Gastroesophageal sphincter (tissue), 4 donors: Measurements from ENCODE around the gene GIPR. TPM values are rescaled to one million over a fixed set of nuclear protein-coding genes. Genes with fewer than 3 reads are reported as not detected.
"Not testable (repeated sequence)": the region's sequence is repeated elsewhere in the genome, so short reads cannot be mapped to it uniquely, and the experiment has no call there.

ENCODE experiments used
- ATAC-seq: fragments of 150-250 bp; one replicate; pipeline ENCODE4 v1.9.1; 2016; ENCODE audit warnings: mild to moderate bottlenecking, moderate library complexity
- H3K27ac ChIP-seq, 4 donors: fragments of 200-600 bp; sonication (generic) in 3 of 4; 1 replicate in 3 of 4; 2 replicates in 1 of 4; pipeline ENCODE4 v1.5.1; 2016 to 2019
- H3K27me3 ChIP-seq: fragments of 200-600 bp; sonication (generic); one replicate; pipeline ENCODE4 v1.5.1; 2019
- H3K36me3 ChIP-seq, 2 donors: fragments of 200-600 bp; sonication (generic); one replicate each; pipeline ENCODE4 v1.5.1; 2019; ENCODE audit warnings: control low read depth in 1 of 2
- H3K4me1 ChIP-seq, 3 donors: fragments of 200-600 bp; sonication (generic); 1 replicate in 2 of 3; 2 replicates in 1 of 3; pipeline ENCODE4 v1.5.1; 2016 to 2019; ENCODE audit warnings: control low read depth in 2 of 3
- H3K4me3 ChIP-seq, 2 donors: fragments of 200-600 bp; sonication (generic); one replicate each; pipeline ENCODE4 v1.5.1; 2019; ENCODE audit warnings: mild to moderate bottlenecking in 1 of 2, moderate library complexity in 1 of 2
- H3K9me3 ChIP-seq, 3 donors: fragments of 200-600 bp; sonication (generic); one replicate each; pipeline ENCODE4 v1.5.1; 2017 to 2019; ENCODE audit warnings: control low read depth in 2 of 3
- EP300 ChIP-seq: sonication (generic); formaldehyde crosslinking; IDR thresholded peaks from one replicate; pipeline ENCODE4 v1.6.1; 2017; ENCODE audit warnings: antibody characterized with exemption, mild to moderate bottlenecking
- POLR2A ChIP-seq, 2 donors: fragments of 450-650 bp; IDR thresholded peaks; one replicate each; pipeline ENCODE4 v1.6.1; 2017; ENCODE audit warnings: antibody characterized with exemption in 2 of 2, mild to moderate bottlenecking in 2 of 2, moderate library complexity in 1 of 2
- POLR2AphosphoS5 ChIP-seq: sonication (generic); formaldehyde crosslinking; IDR thresholded peaks from one replicate; pipeline ENCODE4 v1.6.1; 2017; ENCODE audit warnings: antibody characterized with exemption
- WGBS, 2 donors: methylation state at CpG; one replicate each; pipeline ENCODE4 v1.1.5; 2018; ENCODE audit warnings: low coverage in 1 of 2; 5-methylcytosine and 5-hydroxymethylcytosine counted together
- total RNA-seq, 4 donors: library from RNA; depleted of rRNA; stranded (reverse); fragments of >200 nt; gene quantifications; one replicate each; pipeline ENCODE4 v1.1.0, GENCODE V29; 2016
- TF ChIP-seq, protein P1 (sequence below), 4 experiments: fragments of 200-600 bp in 2 of 4; fragments of 450-650 bp in 2 of 4; sonication (generic) in 1 of 4; IDR thresholded peaks; one replicate each; pipeline ENCODE4 v1.5.1; 2017 to 2019; ENCODE audit warnings: antibody characterized with exemption in 4 of 4, mild to moderate bottlenecking in 2 of 4, moderate library complexity in 2 of 4

Gene GIPR
- total RNA-seq, 4 donors from 2014 or later, result 0.54 TPM; not detected in 3

DNA sequence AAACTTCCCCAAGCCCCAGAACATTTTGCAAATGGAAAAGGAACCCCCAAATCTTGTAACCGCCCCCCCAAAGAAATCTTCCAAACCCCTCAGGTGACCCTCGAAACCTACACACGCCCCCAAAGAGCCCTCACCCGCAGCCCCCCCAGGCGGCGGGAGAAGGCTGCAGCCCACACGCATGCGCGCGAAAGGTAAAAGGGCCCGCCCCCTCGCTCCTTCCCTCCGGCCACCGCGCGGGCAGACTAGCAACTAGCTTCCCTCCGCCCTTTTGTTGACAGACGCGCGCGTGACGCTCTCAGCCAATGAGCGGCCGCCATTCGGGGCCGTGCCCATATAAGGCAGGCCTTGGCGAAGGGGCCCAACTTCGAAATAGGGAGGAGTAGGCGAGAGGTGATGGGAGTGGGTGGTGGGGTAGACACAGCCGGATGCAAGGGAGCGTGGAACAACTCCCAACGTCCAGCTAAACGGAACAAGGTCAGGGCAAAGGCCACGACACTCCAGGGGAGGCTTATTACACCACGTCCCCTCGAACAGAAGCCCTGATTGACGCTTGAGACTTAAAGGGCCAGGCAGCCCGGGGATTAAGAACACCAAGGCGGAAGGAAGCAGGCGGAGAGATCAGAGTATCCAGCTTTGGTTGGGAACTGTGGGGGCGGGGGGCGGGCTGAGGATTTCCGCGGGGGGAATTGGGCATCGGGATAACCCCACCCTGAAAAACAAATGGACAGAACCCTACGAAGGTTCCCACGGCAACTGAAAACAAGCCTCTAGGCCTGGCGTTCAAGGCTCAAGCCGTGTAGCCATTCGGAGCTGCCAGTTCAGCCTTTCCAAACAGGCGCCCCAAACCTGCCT, 49.3 kb downstream of the GIPR start:
- 0% methylated on average over 1 to 20 of the region's 51 CpGs for WGBS, 2 donors
- peaks cover 0 to 27% of the 10 kb centered on the region in 2 donors for H3K36me3 ChIP-seq

DNA sequence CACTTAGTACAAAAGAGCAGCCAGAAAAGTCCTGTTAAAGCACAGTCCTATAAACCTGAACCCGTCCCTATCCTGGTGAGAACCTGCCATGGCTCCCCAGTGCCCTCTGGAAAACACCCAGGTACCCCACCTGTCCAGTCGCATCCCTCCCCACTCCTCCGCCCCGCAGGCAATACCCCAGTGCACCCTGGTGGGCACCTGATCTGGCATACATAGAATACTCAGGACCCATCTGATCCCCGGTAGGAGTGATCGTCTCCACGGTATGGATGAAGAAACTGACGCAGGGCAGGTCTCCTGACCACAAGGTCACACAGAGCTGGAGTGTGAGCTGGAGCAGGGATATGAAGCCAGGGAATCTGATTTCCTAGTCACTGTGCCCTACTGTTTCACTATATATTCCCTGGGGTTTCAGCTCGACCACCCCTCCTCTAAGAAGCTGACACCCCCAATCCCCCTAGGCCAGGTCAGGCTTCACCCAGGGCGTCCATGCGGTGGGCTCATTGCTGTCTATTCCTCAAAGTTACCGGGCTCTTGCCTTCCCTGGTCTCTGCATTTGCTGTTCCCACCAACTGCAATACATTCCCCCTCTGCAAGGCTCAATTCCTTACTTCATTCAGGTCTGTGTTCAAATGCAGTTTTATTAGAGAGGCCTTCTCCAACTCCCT, 50.1 kb downstream of the GIPR start:
- Histone ChIP-seq H3K9me3 (no peaks in the 10 kb centered on the region), H3K4me3 (peak overlapping the region; percentile 28 to 69), H3K36me3 (peaks cover 0 to 24% of the 10 kb centered on the region in 2 donors), H3K4me1 (peaks cover 0 to 37% (median 11%) of the 10 kb centered on the region in 3 donors), H3K27ac (peak overlapping the region; percentile 70 to 93 (median 92)), H3K27me3 (no peaks in the 10 kb centered on the region)
- 71 to 77% methylated on average over 4 to 8 of the region's 12 CpGs for WGBS, 2 donors
- no peak for ATAC-seq
- TF ChIP-seq POLR2AphosphoS5 (no peak), EP300 (no peak), POLR2A (IDR thresholded peaks at IDR 0.05) (no peak)
- TF ChIP-seq, protein P1, sequence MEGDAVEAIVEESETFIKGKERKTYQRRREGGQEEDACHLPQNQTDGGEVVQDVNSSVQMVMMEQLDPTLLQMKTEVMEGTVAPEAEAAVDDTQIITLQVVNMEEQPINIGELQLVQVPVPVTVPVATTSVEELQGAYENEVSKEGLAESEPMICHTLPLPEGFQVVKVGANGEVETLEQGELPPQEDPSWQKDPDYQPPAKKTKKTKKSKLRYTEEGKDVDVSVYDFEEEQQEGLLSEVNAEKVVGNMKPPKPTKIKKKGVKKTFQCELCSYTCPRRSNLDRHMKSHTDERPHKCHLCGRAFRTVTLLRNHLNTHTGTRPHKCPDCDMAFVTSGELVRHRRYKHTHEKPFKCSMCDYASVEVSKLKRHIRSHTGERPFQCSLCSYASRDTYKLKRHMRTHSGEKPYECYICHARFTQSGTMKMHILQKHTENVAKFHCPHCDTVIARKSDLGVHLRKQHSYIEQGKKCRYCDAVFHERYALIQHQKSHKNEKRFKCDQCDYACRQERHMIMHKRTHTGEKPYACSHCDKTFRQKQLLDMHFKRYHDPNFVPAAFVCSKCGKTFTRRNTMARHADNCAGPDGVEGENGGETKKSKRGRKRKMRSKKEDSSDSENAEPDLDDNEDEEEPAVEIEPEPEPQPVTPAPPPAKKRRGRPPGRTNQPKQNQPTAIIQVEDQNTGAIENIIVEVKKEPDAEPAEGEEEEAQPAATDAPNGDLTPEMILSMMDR (IDR thresholded peaks at IDR 0.05), result no peak

More for the DNA sequence above, 49.3 kb downstream of the GIPR start:
- no peaks in the 10 kb centered on the region for H3K9me3 ChIP-seq
- H3K4me1 ChIP-seq, result peaks cover 0 to 35% (median 11%) of the 10 kb centered on the region in 3 donors
- ATAC-seq, result peak; percentile 99
- H3K27me3 ChIP-seq, result no peaks in the 10 kb centered on the region
- TF ChIP-seq, protein P1 (IDR thresholded peaks at IDR 0.05), result peak in 2 of 4 experiments; percentile 32 to 47
- TF ChIP-seq POLR2A (IDR thresholded peaks at IDR 0.05) (peak in 1 of 2 donors; percentile 7), EP300 (no peak), POLR2AphosphoS5 (peak; percentile 91)
- peak overlapping the region; percentile 69 to 93 for H3K4me3 ChIP-seq
- peak overlapping the region; percentile 80 to 93 (median 92) for H3K27ac ChIP-seq

DNA sequence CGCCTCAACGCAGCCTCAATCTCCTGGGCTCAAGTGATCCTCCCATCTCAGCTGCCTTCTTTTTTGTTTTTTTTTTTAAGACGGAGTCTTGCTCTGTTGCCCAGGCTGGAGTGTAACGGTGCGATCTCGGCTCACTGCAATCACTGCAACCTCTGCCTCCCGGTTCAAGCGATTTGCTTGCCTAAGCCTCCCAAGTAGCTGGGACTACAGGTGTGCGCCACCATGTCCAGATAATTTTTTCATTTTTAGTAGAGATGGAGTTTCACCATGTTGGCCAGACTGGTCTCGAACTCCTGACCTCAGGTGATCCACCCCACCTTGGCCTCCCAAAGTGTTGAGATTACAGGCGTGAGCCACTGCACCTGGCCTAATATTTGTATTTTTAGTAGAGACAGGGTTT, 52.0 kb downstream of the GIPR start:
- not testable (repeated sequence) for H3K4me3 ChIP-seq, H3K27ac ChIP-seq, ATAC-seq, H3K27me3 ChIP-seq, H3K9me3 ChIP-seq
- H3K4me1 ChIP-seq, result peaks cover 0 to 33% (median 11%) of the 10 kb centered on the region in 3 donors
- H3K36me3 ChIP-seq, result peaks cover 0 to 26% of the 10 kb centered on the region in 2 donors
- 98 to 100% methylated on average over 7 to 10 of the region's 11 CpGs for WGBS, 2 donors

DNA sequence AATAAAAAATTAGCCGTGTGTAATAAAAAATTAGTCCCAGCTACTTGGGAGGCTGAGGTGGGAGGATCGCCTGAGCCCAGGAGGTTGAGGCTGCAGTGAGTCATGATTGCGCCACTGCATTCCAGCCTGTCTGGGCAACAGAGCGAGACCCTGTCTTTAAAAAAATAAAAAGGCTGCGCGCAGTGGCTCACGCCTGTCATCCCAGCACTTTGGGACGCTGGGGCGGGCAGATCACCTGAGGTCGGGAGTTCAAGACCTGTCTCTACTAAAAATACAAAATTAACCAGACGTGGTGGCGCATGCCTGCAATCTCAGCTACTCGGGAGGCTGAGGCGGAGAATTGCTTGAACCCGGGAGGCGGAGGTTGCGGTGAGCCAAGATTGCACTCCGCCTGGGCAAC, 60.7 kb downstream of the GIPR start:
- not testable (repeated sequence) for H3K27ac ChIP-seq, H3K9me3 ChIP-seq, H3K27me3 ChIP-seq, ATAC-seq, H3K4me3 ChIP-seq, H3K36me3 ChIP-seq
- peaks cover 0 to 33% (median 15%) of the 10 kb centered on the region in 3 donors for H3K4me1 ChIP-seq
- WGBS, 2 donors, result 88 to 90% methylated on average over 7 to 15 of the region's 18 CpGs

DNA sequence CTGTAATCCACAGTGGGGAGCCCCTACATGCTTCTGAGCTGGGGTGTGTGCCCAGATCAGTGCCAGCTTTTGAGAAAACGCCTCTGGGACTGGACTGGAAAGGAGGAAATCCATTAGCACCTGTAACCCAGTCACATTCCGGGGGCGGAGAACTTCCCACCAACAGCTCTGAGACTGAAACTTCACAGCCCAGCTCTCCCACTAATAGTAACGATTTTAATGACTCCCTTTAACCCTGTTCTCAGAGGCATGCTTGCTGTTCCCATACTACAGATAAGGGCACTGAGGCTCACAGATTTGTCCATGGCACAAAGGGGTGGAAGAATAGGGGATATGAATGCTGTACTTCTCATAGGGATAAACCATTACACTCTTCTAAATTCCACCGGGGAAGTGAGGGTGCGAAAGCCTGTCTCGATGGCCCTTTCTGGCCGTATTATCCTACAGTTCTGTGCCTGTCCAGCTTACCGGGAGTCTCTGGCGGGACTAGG, 61.8 kb downstream of the GIPR start:
- TF ChIP-seq POLR2AphosphoS5 (no peak), EP300 (no peak), POLR2A (IDR thresholded peaks at IDR 0.05) (no peak)
- TF ChIP-seq, protein P1 (IDR thresholded peaks at IDR 0.05), result no peak
- ATAC-seq, result no peak
- Histone ChIP-seq H3K9me3 (no peaks in the 10 kb centered on the region), H3K4me3 (peak overlapping the region; percentile 87 to 98), H3K27me3 (no peaks in the 10 kb centered on the region), H3K36me3 (no peaks in the 10 kb centered on the region), H3K4me1 (peaks cover 0 to 33% (median 15%) of the 10 kb centered on the region in 3 donors), H3K27ac (peak overlapping the region in 3 of 4 donors; percentile 81 to 87 (median 85))
- WGBS, 2 donors, result 0 to 6% methylated on average over 6 to 8 of the region's 10 CpGs
